GM18951 (cell line): ENCODE measurements around the gene NINJ1.
"Not testable (repeated sequence)": the region's sequence is repeated elsewhere in the genome, so short reads cannot be mapped to it uniquely, and the experiment has no call there.

Experiments
- POLR2A ChIP-seq: IDR thresholded peaks from 4 replicates; pipeline ENCODE4 v1.6.1; 2011; ENCODE audit warnings: mild to moderate bottlenecking; ENCODE audit not compliant: insufficient read length, insufficient read depth; ENCODE audit errors: extremely low read depth
- in situ Hi-C: fragments of 300-500 bp; cut with MboI; formaldehyde crosslinking; loops from one replicate; pipeline ENCODE4 v1.12.0; 2022; ENCODE audit warnings: low sequenced_read_pairs, mixed read lengths, inconsistent platforms; ENCODE audit not compliant: unreplicated experiment

Gene NINJ1

GRCh38 chr9:93151097-93151784 lies 17.2 kb upstream of the NINJ1 start:
- in situ Hi-C loops = loop anchor here (10.0 to 25.0 kb wide), 2 partner anchors 154 to 411 kb away; no protein-coding TSS in a partner anchor
- no peak for TF ChIP-seq POLR2A

- TF ChIP-seq POLR2A = no peak
- in situ Hi-C loops = no loop called here
These were observed 15.3 kb upstream of the NINJ1 start for GRCh38 chr9:93149361-93149760.

GRCh38 chr9:93148721-93149120 lies 14.7 kb upstream of the NINJ1 start:
- no peak for TF ChIP-seq POLR2A
- in situ Hi-C loops = no loop called here

DNA sequence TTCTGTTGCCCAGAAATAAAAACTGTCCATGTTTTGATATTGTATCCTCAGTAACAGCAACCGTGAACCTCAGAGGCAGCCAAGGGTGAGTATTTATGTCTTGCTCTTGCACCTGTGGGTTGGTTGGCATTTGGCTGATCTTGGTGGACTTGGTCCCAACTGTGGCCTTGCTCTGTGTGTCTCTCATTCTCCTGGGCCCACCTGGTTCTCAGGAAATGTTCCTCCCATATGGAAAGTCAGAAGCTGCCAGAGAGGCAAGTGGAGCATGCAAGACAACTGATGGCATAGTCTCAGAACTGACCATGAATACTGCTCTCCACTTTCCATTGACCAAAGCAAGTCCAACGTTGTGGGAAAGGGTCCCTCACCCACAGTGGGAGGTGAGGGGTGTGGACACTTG lies 13.6 kb upstream of the NINJ1 start:
- TF ChIP-seq POLR2A = no peak
- in situ Hi-C loops = no loop called here

DNA sequence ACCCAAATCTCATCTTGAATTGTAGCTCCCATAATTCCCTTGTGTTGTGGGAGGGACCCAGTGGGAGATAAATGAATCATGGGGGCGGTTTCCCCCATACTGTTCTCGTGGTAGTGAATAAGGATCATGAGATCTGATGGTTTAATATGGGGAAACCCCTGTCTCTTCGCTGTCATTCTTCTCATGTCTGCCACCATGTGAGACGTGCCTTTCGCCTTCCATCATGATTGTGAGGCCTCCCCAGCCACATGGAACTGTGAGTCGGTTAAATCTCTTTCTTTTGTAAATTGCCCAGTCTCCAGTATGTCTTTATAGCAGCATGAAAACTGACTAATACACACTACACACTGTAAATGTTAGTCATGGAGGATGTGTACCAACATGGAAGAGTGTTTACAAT lies 12.6 kb upstream of the NINJ1 start:
- in situ Hi-C loops = not testable (repeated sequence)

DNA sequence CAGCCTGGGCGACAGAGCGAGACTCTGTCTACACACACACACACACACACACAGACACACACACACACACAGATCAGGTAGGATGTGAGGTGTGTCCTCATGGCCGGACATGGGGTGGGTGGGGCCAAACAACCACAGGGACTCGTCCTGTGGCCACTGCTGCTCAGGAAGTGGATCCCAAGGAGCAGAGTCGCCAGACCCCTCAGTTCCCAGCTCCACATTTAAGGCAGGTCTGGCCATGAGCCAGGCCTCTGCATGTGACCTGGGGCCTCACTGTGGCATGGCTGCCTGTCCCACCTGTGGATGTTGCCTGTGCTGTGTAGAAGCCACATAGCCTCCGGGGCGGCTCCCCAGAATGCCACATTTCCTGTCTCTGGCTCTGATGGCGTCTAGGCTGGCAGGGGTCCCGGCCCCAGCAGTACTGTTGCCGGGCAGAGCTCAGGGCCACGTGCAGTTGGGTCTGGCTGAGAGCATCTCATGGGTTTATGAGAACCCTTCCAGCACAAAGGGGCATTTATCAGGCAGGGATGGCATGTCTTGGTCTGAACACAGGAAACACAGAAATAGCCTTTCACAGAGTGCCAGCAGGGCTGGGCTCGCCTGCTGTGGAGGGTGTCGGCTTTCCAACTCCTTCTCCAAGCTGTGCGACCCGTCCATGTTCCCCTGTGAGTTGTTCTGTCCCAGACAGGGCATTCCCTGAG lies 9.9 kb upstream of the NINJ1 start:
- TF ChIP-seq POLR2A = no peak
- in situ Hi-C loops = no loop called here

GRCh38 chr9:93141771-93142483 lies 7.9 kb upstream of the NINJ1 start:
- in situ Hi-C loops = no loop called here
- no peak for TF ChIP-seq POLR2A

- no peak for TF ChIP-seq POLR2A
- in situ Hi-C loops = no loop called here
These were observed 5.5 kb upstream of the NINJ1 start for GRCh38 chr9:93139365-93140182.

- TF ChIP-seq POLR2A = no peak
- in situ Hi-C loops = no loop called here
These were observed 4.2 kb upstream of the NINJ1 start for GRCh38 chr9:93138171-93138764.

- in situ Hi-C loops = no loop called here
- no peak for TF ChIP-seq POLR2A
These were observed 3.3 kb upstream of the NINJ1 start for GRCh38 chr9:93137362-93137761.

GRCh38 chr9:93136011-93136440 lies 2.0 kb upstream of the NINJ1 start:
- TF ChIP-seq POLR2A = no peak
- in situ Hi-C loops = no loop called here

DNA sequence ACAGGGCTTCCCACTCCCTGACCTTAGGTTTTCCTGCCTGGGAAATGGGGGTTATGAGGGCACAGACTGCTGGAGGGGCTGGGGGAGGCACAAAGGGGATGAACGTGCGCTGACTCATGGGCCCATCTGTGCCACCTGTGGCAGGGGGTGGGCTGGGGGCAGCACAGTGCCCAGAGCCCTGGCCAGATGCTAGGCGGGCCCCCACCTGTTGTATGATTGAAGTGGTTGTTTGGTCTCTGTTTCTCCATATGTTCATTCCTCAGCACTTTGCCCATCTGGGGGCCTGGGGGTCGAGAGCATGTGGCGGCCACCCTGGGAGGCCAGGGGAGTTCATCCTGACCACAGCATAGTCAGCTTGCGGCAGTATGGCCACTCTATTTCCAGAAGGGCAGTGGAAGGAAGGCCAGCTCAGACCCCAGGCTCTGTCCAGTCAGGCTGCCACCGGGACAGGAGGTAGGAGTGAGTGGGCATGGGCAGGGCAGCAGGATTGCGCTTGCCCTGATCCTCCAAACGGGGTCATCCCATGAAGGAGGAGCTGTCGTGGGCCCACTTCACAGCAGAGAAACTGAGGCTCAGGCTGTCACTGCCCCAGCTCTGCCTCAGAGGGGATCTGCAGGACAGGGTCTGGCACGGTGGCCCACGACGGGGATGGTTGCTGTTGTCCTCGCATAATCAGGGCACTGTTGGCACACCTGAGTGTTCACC lies 841 bp upstream of the NINJ1 start:
- in situ Hi-C loops = no loop called here
- no peak for TF ChIP-seq POLR2A

DNA sequence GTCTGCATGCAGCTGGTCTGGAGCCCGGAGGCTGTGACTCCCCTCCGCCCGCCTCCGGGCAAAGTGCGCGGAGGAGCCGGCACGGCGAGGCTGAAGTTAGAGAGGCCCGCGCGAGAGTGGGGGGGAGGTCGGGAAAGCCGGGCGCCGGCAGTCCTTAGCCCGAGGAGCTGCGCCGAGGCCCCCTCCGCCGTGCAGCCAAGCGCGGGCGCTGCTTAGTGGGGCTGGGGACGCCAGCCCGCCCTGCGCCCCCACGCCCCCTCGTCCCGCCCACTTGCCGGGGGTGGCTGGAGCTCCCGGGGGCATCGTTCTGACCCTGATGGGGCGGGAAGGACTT lies 403 bp downstream of the NINJ1 start:
- in situ Hi-C loops = no loop called here
- no peak for TF ChIP-seq POLR2A
